GM13977 (cell line): ENCODE measurements around the gene SNCA.

Experiments
- DNase-seq: peaks from one replicate; pipeline ENCODE4 v3.0.0; 2012; ENCODE audit warnings: low spot score
- in situ Hi-C: fragments of 300-500 bp; cut with MboI; formaldehyde crosslinking; loops from one replicate; pipeline ENCODE4 v1.12.0; 2022; ENCODE audit warnings: low sequenced_read_pairs, low pct_unique_long_range_greater_than_20kb, mixed read lengths, inconsistent platforms; ENCODE audit not compliant: unreplicated experiment
- TF ChIP-seq, protein P1 (sequence below): IDR thresholded peaks from 2 replicates; pipeline ENCODE4 v1.5.1; 2012; ENCODE audit warnings: mild to moderate bottlenecking, control low read depth; ENCODE audit not compliant: insufficient read depth; ENCODE audit errors: extremely low read depth, missing control alignments

SNCA gene

DNA sequence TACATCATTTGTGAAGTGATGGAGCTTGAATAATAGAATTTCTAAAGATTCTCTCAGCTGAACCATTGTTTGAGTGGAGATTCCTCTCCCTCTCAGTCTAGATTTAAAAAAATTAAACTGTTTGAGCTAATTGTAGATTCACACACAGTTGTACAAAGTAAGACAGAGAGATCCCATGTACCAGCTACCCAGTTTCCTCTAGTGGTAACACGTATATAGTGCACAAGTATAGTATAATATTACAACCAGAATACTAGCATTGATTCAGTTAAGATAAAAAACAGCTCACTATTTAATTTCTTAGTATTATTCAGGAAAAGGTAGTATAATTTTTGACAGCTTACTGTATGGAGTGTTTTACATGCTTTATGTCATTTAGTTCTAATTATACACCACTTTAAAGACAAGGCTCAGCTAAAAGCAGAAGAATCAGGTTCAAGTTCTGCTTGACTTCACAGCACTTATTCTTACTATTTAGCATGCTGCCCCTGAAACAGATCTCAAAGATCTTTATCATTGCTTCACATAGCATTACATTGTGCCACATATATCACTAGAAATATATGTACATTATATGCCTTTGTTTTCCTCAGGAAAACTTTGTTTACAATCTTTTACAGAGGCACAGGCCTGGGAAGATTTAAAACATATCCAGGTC is 136.1 kb downstream of the SNCA start:
- TF ChIP-seq, protein P1, sequence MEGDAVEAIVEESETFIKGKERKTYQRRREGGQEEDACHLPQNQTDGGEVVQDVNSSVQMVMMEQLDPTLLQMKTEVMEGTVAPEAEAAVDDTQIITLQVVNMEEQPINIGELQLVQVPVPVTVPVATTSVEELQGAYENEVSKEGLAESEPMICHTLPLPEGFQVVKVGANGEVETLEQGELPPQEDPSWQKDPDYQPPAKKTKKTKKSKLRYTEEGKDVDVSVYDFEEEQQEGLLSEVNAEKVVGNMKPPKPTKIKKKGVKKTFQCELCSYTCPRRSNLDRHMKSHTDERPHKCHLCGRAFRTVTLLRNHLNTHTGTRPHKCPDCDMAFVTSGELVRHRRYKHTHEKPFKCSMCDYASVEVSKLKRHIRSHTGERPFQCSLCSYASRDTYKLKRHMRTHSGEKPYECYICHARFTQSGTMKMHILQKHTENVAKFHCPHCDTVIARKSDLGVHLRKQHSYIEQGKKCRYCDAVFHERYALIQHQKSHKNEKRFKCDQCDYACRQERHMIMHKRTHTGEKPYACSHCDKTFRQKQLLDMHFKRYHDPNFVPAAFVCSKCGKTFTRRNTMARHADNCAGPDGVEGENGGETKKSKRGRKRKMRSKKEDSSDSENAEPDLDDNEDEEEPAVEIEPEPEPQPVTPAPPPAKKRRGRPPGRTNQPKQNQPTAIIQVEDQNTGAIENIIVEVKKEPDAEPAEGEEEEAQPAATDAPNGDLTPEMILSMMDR = no peak
- in situ Hi-C loops = no loop called here
- DNase-seq = no peak

DNA sequence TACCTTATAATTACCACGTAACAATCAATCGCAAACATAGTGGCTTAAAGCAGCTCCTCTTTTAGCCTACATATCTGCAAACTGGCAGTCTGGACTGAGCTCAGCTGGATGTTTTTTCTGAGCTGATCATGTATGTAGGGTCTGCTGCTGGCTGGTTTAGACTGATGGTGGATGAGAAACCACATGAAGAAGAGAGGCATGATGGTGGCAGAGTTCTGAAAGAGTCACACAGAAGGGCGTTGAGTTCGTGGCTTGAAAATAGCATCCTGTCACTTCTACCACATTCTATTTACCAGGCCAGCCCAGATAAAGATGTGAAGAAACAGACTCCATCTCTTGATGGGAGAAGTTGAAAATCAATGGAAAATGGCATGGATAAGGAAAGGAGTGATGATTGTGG is 151.3 kb downstream of the SNCA start:
- no peak for DNase-seq
- TF ChIP-seq, protein P1 = no peak
- in situ Hi-C loops = no loop called here

DNA sequence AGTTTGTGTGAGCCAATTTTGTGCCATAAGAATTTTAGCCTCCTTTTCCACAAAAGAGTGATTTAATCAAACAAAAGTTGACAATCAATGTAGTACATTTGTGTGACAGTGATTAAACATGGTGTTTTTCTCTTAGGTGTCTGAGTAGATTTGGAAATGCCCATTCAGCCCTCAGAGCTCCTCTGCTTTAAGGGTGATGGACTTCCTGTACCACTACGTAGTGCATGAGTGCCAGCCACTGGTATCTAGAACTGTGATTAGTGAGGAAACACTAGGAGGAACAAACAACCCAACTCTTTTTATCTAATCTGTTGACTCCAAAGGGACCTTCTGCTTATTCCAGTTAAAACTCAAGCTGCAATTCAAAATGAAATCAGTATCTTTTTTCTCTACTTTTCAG is 151.7 kb downstream of the SNCA start:
- TF ChIP-seq, protein P1 = no peak
- in situ Hi-C loops = no loop called here
- DNase-seq = no peak

DNA sequence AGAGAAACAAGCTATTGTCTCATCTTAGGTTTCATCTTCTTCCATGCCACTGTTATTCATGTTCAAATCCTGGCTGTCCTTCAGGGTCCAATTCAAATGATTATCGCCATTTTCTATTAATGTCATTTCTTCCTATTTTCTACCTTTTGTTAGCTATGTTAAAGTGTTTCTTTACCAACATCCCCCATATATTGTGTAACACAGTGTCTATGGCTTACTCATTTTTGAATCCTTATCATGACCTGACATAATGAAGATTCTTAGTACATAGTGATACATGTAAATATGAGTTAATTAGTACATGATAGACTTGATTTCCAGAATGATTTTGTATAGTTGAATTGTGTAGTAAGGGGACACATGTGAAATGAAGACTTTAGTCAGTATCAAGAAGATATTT is 152.4 kb downstream of the SNCA start:
- TF ChIP-seq, protein P1 = no peak

DNA sequence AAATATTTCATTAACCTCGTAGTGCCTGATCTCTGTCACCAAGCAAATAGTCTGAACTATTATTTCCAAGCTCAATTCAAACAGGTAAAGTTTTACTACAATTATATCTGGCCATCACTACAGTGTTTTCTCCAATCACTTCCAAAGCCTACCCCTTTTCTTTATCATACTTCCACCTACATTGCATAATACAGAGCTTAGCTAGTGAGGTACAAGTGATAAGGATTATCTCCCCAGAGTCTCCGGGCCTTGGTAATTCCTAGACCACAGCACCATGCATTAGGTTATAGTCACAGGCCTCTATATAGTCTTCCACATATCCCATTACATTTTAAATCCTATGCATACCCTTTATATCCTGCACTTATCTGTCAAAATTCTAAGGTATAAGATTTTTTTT is 154.2 kb downstream of the SNCA start:
- DNase-seq = no peak
- in situ Hi-C loops = no loop called here
- TF ChIP-seq, protein P1 = no peak

More for the DNA sequence above, 152.4 kb downstream of the SNCA start:
- in situ Hi-C loops = no loop called here
- no peak for DNase-seq

DNA sequence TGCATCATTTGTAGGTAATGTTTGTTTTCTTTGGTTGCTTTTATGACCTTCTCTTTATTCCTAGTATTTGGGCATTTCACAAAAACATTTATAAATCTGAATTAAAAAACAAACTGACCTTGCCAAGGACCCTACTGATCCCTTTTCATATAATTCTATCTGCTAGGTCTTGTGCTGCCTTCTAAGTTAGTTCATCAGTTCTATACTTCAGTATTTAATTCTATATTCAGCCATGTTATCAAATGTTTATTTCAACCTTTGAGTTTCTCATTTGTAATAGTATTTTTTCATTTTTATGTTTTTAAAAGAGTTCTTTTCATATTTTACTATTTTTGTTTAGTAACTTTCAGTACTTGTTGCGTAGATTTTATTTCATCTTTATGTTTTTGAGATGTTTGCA is 155.3 kb downstream of the SNCA start:
- in situ Hi-C loops = no loop called here
- TF ChIP-seq, protein P1 = no peak

More for the DNA sequence above, 155.3 kb downstream of the SNCA start:
- no peak for DNase-seq
